GM12878 (cell line): Measurements from ENCODE around the gene PITPNC1. TPM values are rescaled to one million over a fixed set of nuclear protein-coding genes. Genes with fewer than 3 reads are reported as not detected.

Experiments used
- IKZF2 ChIP-seq, 2 experiments: fragments of 450-650 bp; IDR thresholded peaks; 2 replicates each; pipeline ENCODE4 v1.6.1; 2017; ENCODE audit warnings: mild to moderate bottlenecking in 2 of 2, moderate library complexity in 2 of 2
- JUNB ChIP-seq: IDR thresholded peaks from 2 replicates; pipeline ENCODE4 v1.6.1; 2016; ENCODE audit warnings: antibody characterized with exemption, mild to moderate bottlenecking
- MEF2A ChIP-seq: IDR thresholded peaks from 2 replicates; pipeline ENCODE4 v1.6.1; 2011; ENCODE audit warnings: low read depth, mild to moderate bottlenecking, low read length, moderate library complexity; ENCODE audit not compliant: insufficient read depth
- MXI1 ChIP-seq: fragments of 150-350 bp; IDR thresholded peaks from 2 replicates; pipeline ENCODE4 v1.6.1; 2011; ENCODE audit warnings: low read depth, mild to moderate bottlenecking, inconsistent platforms, low read length, improper control_type of control experiment
- NBN ChIP-seq: fragments of 450-650 bp; IDR thresholded peaks from 2 replicates; pipeline ENCODE4 v1.6.1; 2016
- RFX5 ChIP-seq: IDR thresholded peaks from 2 replicates; pipeline ENCODE4 v1.6.1; 2011; ENCODE audit warnings: low read depth, low read length, improper control_type of control experiment
- SMAD1 ChIP-seq: fragments of 450-650 bp; IDR thresholded peaks from 2 replicates; pipeline ENCODE4 v1.6.1; 2018; ENCODE audit warnings: mild to moderate bottlenecking, low read depth; ENCODE audit not compliant: partially characterized antibody
- SPI1 ChIP-seq: IDR thresholded peaks from 2 replicates; pipeline ENCODE4 v1.6.1; 2011; ENCODE audit warnings: low read depth, mild to moderate bottlenecking, low read length, moderate library complexity, borderline replicate concordance; ENCODE audit not compliant: insufficient read depth
- STAT1 ChIP-seq: fragments of 450-650 bp; conservative IDR thresholded peaks from 2 replicates; pipeline ENCODE4 v1.6.1; 2014; ENCODE audit warnings: antibody characterized with exemption, mild to moderate bottlenecking
- ZBTB11 ChIP-seq: fragments of 450-650 bp; formaldehyde crosslinking; IDR thresholded peaks from 2 replicates; pipeline ENCODE4 v1.5.0; 2022; ENCODE audit warnings: mild to moderate bottlenecking, missing genetic modification characterization
- polyA plus RNA-seq, 11 experiments: library from polyadenylated mRNA; depleted of rRNA in 4 of 11; unstranded in 6 of 11; stranded (reverse) in 5 of 11; fragments of >200 nt; fragmentation: Nextera tagmentation in 4 of 11; fragmentation: Illumina TruSeq in 1 of 11; extraction: Ambion mirVana in 4 of 11; extraction: Trizol in 1 of 11; gene quantifications; 1 replicate in 1 of 11; 2 replicates in 10 of 11; pipeline versions ENCODE4 v1.2.1 to v1.2.3, GENCODE V29; 2011 to 2016; ENCODE audit warnings: inconsistent platforms in 2 of 11, missing spikeins in 2 of 11, low read depth in 1 of 11
- total RNA-seq, 4 experiments: library from RNA; depleted of rRNA in 3 of 4; stranded (reverse); fragments of >200 nt in 3 of 4; fragmentation: Illumina TruSeq in 1 of 4; extraction: Trizol in 1 of 4; gene quantifications; 2 replicates each; pipeline versions ENCODE4 v1.2.1 to v1.2.3, GENCODE V29; 2013 to 2021

The PITPNC1 gene
- total and polyA plus RNA-seq, 10 of the 15 experiments (the other 5 are each of a cell fraction or from before 2014, with no cell fraction given) = 12.2 to 62.4 (median 47.3) TPM

GRCh38 chr17:67559381-67559966 lies 182.4 kb downstream of the PITPNC1 start (continued):
- TF ChIP-seq ZBTB11 (CRISPR knock-in tag) (no peak), NBN (no peak), STAT1 (no peak), MEF2A (0 out of 2 replicates have a peak, but pooled peaks have one; percentile 23), SPI1 (no peak), MXI1 (no peak), SMAD1 (no peak), RFX5 (no peak), IKZF2 (IDR thresholded peaks at IDR 0.05) (no peak), JUNB (no peak)
